GM19452 (cell line): Measurements from ENCODE around the gene NOBOX.
"Not testable (repeated sequence)": the region's sequence is repeated elsewhere in the genome, so short reads cannot be mapped to it uniquely, and the experiment has no call there.

Experiments used
- ATAC-seq: cut with Tn5 transposase; IDR thresholded peaks from one replicate; pipeline ENCODE4 v1.9.1; 2021; ENCODE audit not compliant: unreplicated experiment

The NOBOX gene

GRCh38 chr7:144403649-144404061 is at the start of gene NOBOX:
NOBOX (minus strand) TSS chr7:144403693.
- ATAC-seq, result no peak

GRCh38 chr7:144452064-144452463 is 48.6 kb upstream of the NOBOX start:
- ATAC-seq, result peak; percentile 87

GRCh38 chr7:144445590-144445989 is 42.1 kb upstream of the NOBOX start:
- no peak for ATAC-seq

- ATAC-seq, result no peak
Measured at GRCh38 chr7:144439717-144440205, 36.3 kb upstream of the NOBOX start.

- no peak for ATAC-seq
Measured at GRCh38 chr7:144438759-144439158, 35.3 kb upstream of the NOBOX start.

GRCh38 chr7:144437370-144438191 is 34.1 kb upstream of the NOBOX start:
- peak; percentile 77 for ATAC-seq

GRCh38 chr7:144436500-144436899 is 33.0 kb upstream of the NOBOX start:
- ATAC-seq, result no peak

GRCh38 chr7:144428431-144428830 is 24.9 kb upstream of the NOBOX start:
- no peak for ATAC-seq

GRCh38 chr7:144427539-144427938 is 24.0 kb upstream of the NOBOX start:
- ATAC-seq, result not testable (repeated sequence)

GRCh38 chr7:144418931-144419330 is 15.4 kb upstream of the NOBOX start:
- ATAC-seq, result not testable (repeated sequence)

- no peak for ATAC-seq
Measured at GRCh38 chr7:144416341-144416740, 12.8 kb upstream of the NOBOX start.

GRCh38 chr7:144415858-144416257 is 12.4 kb upstream of the NOBOX start:
- ATAC-seq, result no peak

GRCh38 chr7:144414815-144415214 is 11.3 kb upstream of the NOBOX start:
- no peak for ATAC-seq

- no peak for ATAC-seq
Measured at GRCh38 chr7:144410441-144410840, 6.9 kb upstream of the NOBOX start.

- ATAC-seq, result no peak
Measured at GRCh38 chr7:144408121-144408520, 4.6 kb upstream of the NOBOX start.

- no peak for ATAC-seq
Measured at GRCh38 chr7:144407266-144407931, 3.9 kb upstream of the NOBOX start.

GRCh38 chr7:144404946-144405345 is 1.5 kb upstream of the NOBOX start:
- ATAC-seq, result no peak

GRCh38 chr7:144403102-144403501 is 391 bp downstream of the NOBOX start:
- ATAC-seq, result no peak

- ATAC-seq, result no peak
Measured at GRCh38 chr7:144401490-144401889, 2.0 kb downstream of the NOBOX start.

GRCh38 chr7:144399946-144400345 is 3.5 kb downstream of the NOBOX start:
- no peak for ATAC-seq

- no peak for ATAC-seq
Measured at GRCh38 chr7:144398911-144399310, 4.6 kb downstream of the NOBOX start.

GRCh38 chr7:144398291-144398690 is 5.2 kb downstream of the NOBOX start:
- ATAC-seq, result no peak
